HepG2 (cell line): Measurements from ENCODE around the gene ARL14EP. TPM values are rescaled to one million over a fixed set of nuclear protein-coding genes. Genes with fewer than 3 reads are reported as not detected.

Experiments used
- ATAC-seq: fragments of 200-7000 bp; cut with Tn5 transposase; 3 replicates; pipeline ENCODE4 v1.9.1; 2020; ENCODE audit warnings: mild to moderate bottlenecking, moderate library complexity
- BruUV-seq: library from RNA; stranded (reverse); fragments of 400-500 nt; replicated peaks from 2 replicates; lab custom pipeline; 2021; lab: Mats Ljungman, UMichigan
- CTCF ChIA-PET: fragments of 300-600 bp; formaldehyde crosslinking; extraction: SDS; loops from one replicate; lab custom pipeline; 2021; ENCODE audit warnings: low total read pairs, inconsistent platforms, low intra/inter-chr PET ratio; lab: Yijun Ruan, JAX
- POLR2A ChIA-PET: fragments of 350-600 bp; sonication (Branson Sonifier 250); formaldehyde crosslinking; loops from one replicate; lab custom pipeline; 2020; ENCODE audit warnings: antibody characterized with exemption, inconsistent platforms; lab: Yijun Ruan, JAX
- DNase-seq: peaks from one replicate; pipeline ENCODE4 v3.0.0-alpha.2; 2015; ENCODE audit warnings: low spot score
- FAIRE-seq: peaks from 3 replicates; lab custom pipeline; 2011; peaks lifted over from hg19 to GRCh38; lab: Jason Lieb, UNC
- H2AFZ ChIP-seq: one replicate; pipeline ENCODE4 v1.6.1; 2011; ENCODE audit warnings: low read length, inconsistent platforms
- H3K27ac ChIP-seq: fragments of 300-600 bp; 3 replicates; pipeline ENCODE4 v1.8.0; 2011; ENCODE audit warnings: mixed run types, mild to moderate bottlenecking, mixed read lengths, low read length, inconsistent platforms; ENCODE audit not compliant: insufficient read depth; ENCODE audit errors: extremely low read length
- H3K27me3 ChIP-seq, 2 experiments: fragments of 200-600 bp in 1 of 2; 2 replicates in 1 of 2; 3 replicates in 1 of 2; pipeline versions ENCODE4 v1.6.0 to v1.8.0; 2011; ENCODE audit warnings: low read length in 2 of 2, mild to moderate bottlenecking in 2 of 2, moderate library complexity in 2 of 2, inconsistent platforms in 1 of 2; ENCODE audit not compliant: insufficient read depth in 2 of 2, control insufficient read depth in 1 of 2
- H3K36me3 ChIP-seq, 2 experiments: fragments of 200-600 bp in 1 of 2; replicated peaks in 1 of 2; 2 replicates in 1 of 2; 3 replicates in 1 of 2; pipeline versions ENCODE4 v1.5.1 to v1.8.0; 2011; ENCODE audit warnings: low read length in 2 of 2, inconsistent platforms in 1 of 2; ENCODE audit not compliant: insufficient read depth in 2 of 2, control insufficient read depth in 1 of 2
- H3K4me1 ChIP-seq: 2 replicates; pipeline ENCODE4 v1.5.1; 2012; ENCODE audit warnings: low read length, inconsistent platforms; ENCODE audit not compliant: insufficient read depth
- H3K4me2 ChIP-seq: 2 replicates; pipeline ENCODE4 v1.6.0; 2011; ENCODE audit warnings: low read depth, low read length, inconsistent platforms
- H3K4me3 ChIP-seq, 3 experiments: fragments of 200-600 bp in 1 of 3; sonication (generic), shearing (Covaris generic) in 1 of 3; replicated peaks in 1 of 3; 2 replicates each; pipeline ENCODE4 v1.5.1; 2011 to 2016; ENCODE audit warnings: low read length in 3 of 3, inconsistent platforms in 2 of 3, low read depth in 2 of 3, mild to moderate bottlenecking in 2 of 3, control low read depth in 1 of 3, mixed read lengths in 1 of 3; ENCODE audit not compliant: insufficient read depth in 1 of 3
- H3K79me2 ChIP-seq: one replicate; pipeline ENCODE4 v1.6.1; 2011; ENCODE audit warnings: low read length, inconsistent platforms; ENCODE audit not compliant: insufficient read depth
- H3K9ac ChIP-seq: 2 replicates; pipeline ENCODE4 v1.6.0; 2011; ENCODE audit warnings: mild to moderate bottlenecking, low read depth, low read length, inconsistent platforms; ENCODE audit not compliant: insufficient read depth
- H3K9me3 ChIP-seq: 2 replicates; pipeline ENCODE4 v1.5.1; 2012; ENCODE audit warnings: mild to moderate bottlenecking, low read length
- H4K20me1 ChIP-seq: 2 replicates; pipeline ENCODE4 v1.6.0; 2011; ENCODE audit warnings: inconsistent platforms, mild to moderate bottlenecking, low read length, moderate library complexity; ENCODE audit not compliant: insufficient read depth
- NONO ChIP-seq, 2 experiments: fragments of 450-650 bp in 1 of 2; sonication (generic) in 1 of 2; formaldehyde crosslinking in 1 of 2; IDR thresholded peaks in 1 of 2; conservative IDR thresholded peaks in 1 of 2; 2 replicates each; pipeline versions ENCODE4 v1.6.1 to v1.8.0; 2017 to 2022; ENCODE audit warnings: mild to moderate bottlenecking in 1 of 2, missing genetic modification reagents in 1 of 2, moderate library complexity in 1 of 2
- REL ChIP-seq: sonication (generic); formaldehyde crosslinking; conservative IDR thresholded peaks from 2 replicates; pipeline ENCODE4 v1.8.0; 2022; ENCODE audit warnings: mild to moderate bottlenecking, missing genetic modification reagents, moderate library complexity
- ZNF292 ChIP-seq: sonication (generic); formaldehyde crosslinking; IDR thresholded peaks from 2 replicates; pipeline ENCODE4 v1.8.1; 2022; ENCODE audit warnings: mild to moderate bottlenecking, low read depth, missing genetic modification reagents, borderline replicate concordance
- ZNF552 ChIP-seq: sonication (generic); formaldehyde crosslinking; IDR thresholded peaks from 2 replicates; pipeline ENCODE4 v1.9.0; 2022; ENCODE audit warnings: missing genetic modification reagents, mild to moderate bottlenecking, borderline replicate concordance
- ZNF572 ChIP-seq: sonication (generic); formaldehyde crosslinking; IDR thresholded peaks from 2 replicates; pipeline ENCODE4 v1.5.1; 2020; ENCODE audit warnings: mild to moderate bottlenecking, missing genetic modification reagents
- ZNF724P ChIP-seq: sonication (generic); formaldehyde crosslinking; IDR thresholded peaks from 2 replicates; pipeline ENCODE4 v1.8.0; 2022; ENCODE audit warnings: missing genetic modification reagents, borderline replicate concordance
- WGBS: methylation state at CpG from one replicate; pipeline ENCODE4 v1.1.6; 2017; ENCODE audit warnings: low lambda C conversion rate; 5-methylcytosine and 5-hydroxymethylcytosine counted together
- in situ Hi-C: cut with HindIII; loops from 2 replicates; pipeline ENCODE4 v1.10.0; 2017; ENCODE audit warnings: low pct_unique_long_range_greater_than_20kb; ENCODE audit not compliant: extremely low pct_ligation_motif_present
- intact Hi-C: fragments of 100-400 bp; cut with micrococcal nuclease; formaldehyde crosslinking; loops from one replicate; pipeline ENCODE4 v1.10.0; 2022; ENCODE audit not compliant: unreplicated experiment
- polyA plus RNA-seq, 8 experiments: library from polyadenylated mRNA; depleted of rRNA in 3 of 8; stranded (reverse) in 7 of 8; unstranded in 1 of 8; fragments of >200 nt; fragmentation: Illumina TruSeq in 4 of 8; extraction: Trizol in 4 of 8; gene quantifications; 2 replicates each; pipeline versions ENCODE4 v1.2.1 to v1.2.3, GENCODE V29; 2011 to 2016; ENCODE audit warnings: low read depth in 4 of 8, missing spikeins in 1 of 8, mixed read lengths in 1 of 8; ENCODE audit not compliant: insufficient read depth in 1 of 8
- total RNA-seq, 5 experiments: library from RNA; depleted of rRNA; stranded (reverse); fragments of >200 nt; fragmentation: Illumina TruSeq; extraction: Trizol; gene quantifications; 2 replicates each; pipeline ENCODE4 v1.2.3, GENCODE V29; 2016; ENCODE audit warnings: low read depth in 1 of 5
- TF ChIP-seq, protein P1 (sequence below): sonication (generic); formaldehyde crosslinking; IDR thresholded peaks from 2 replicates; pipeline ENCODE4 v1.4.0; 2020; ENCODE audit warnings: mild to moderate bottlenecking, missing genetic modification reagents
- TF ChIP-seq, protein P2 (sequence below): IDR thresholded peaks from 2 replicates; pipeline ENCODE4 v1.6.1; 2018; ENCODE audit warnings: missing genetic modification reagents

ARL14EP gene
- total and polyA plus RNA-seq, 2 of the 13 experiments (the other 11 are each of a cell fraction or from before 2014, with no cell fraction given) = 9.8 to 15.4 TPM

DNA sequence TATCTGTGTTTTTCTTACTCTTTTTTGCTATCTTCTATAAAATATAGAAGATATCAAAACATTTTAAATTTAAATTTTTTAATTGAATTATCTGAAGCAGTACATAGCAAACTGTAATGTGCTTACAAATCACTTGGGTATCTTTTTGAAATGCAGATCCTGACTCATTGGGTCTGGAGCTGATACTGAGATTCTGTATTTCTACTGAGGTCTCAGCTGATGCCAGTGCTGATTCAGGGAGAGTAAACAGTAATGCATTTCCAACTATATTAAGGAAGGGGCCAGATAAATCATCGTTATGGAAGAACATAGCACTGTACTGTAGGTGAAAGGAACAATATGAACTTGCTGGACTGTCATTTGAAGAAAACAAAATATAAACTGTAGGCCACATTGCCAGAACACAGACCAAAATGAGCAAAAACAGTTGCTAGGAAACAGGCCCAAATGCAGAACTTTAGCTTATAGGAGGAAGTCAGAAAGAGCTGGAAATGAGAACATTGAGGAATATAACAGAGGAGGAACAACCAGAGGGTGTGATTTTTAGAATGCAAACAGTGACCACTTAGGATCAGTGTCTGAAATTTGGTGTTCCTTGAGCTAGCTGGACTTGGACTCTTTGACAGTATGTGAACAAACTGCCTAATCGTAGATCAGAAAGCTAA, 3.3 kb downstream of the ARL14EP start:
- H3K4me3 ChIP-seq = no peak overlapping the region
- H3K27me3 ChIP-seq = no peaks in the 10 kb centered on the region
- H2AFZ ChIP-seq = no peak overlapping the region
- H3K79me2 ChIP-seq = peaks cover 33% of the 10 kb centered on the region
- ChIA-PET CTCF (no interaction called here), POLR2A (no interaction called here)
- peaks cover 48% of the 10 kb centered on the region for H3K4me1 ChIP-seq
- H4K20me1 ChIP-seq = no peaks in the 10 kb centered on the region; the same call in 1 of the 2 replicates
- FAIRE-seq (no peak), DNase-seq (no peak), ATAC-seq (no peak)
- TF ChIP-seq ZNF572 (CRISPR knock-in tag) (no peak), ZNF552 (CRISPR knock-in tag) (no peak), ZNF292 (no peak), ZNF724P (CRISPR knock-in tag) (no peak), NONO (IDR thresholded peaks at IDR 0.05) (no peak), NONO (CRISPR knock-in tag; conservative IDR thresholded peaks at IDR 0.05) (no peak), REL (no peak)
- TF ChIP-seq, protein P1, sequence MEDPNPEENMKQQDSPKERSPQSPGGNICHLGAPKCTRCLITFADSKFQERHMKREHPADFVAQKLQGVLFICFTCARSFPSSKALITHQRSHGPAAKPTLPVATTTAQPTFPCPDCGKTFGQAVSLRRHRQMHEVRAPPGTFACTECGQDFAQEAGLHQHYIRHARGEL (CRISPR knock-in tag) = no peak
- TF ChIP-seq, protein P2, sequence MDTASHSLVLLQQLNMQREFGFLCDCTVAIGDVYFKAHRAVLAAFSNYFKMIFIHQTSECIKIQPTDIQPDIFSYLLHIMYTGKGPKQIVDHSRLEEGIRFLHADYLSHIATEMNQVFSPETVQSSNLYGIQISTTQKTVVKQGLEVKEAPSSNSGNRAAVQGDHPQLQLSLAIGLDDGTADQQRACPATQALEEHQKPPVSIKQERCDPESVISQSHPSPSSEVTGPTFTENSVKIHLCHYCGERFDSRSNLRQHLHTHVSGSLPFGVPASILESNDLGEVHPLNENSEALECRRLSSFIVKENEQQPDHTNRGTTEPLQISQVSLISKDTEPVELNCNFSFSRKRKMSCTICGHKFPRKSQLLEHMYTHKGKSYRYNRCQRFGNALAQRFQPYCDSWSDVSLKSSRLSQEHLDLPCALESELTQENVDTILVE (CRISPR knock-in tag) = no peak
- in situ Hi-C loops = loop anchor here (10.0 kb wide), 1 partner anchor 191 kb away; no protein-coding TSS in a partner anchor
- H3K27ac ChIP-seq = no peak overlapping the region
- 94% methylated on average over 2 of the region's 2 CpGs for WGBS
- peaks cover 0 to 6% of the 10 kb centered on the region in 2 experiments; a peak in 3 of 5 replicates for H3K36me3 ChIP-seq
- H3K9me3 ChIP-seq = no peaks in the 10 kb centered on the region
- H3K4me2 ChIP-seq = no peak overlapping the region
- intact Hi-C loops = no loop called here
- H3K9ac ChIP-seq = no peak overlapping the region
- no TSS peak for BruUV-seq
